ENCODE results near the gene CDK16.
"Not testable (repeated sequence)": the region's sequence is repeated elsewhere in the genome, so short reads cannot be mapped to it uniquely, and the experiment has no call there.

Gene CDK16

DNA sequence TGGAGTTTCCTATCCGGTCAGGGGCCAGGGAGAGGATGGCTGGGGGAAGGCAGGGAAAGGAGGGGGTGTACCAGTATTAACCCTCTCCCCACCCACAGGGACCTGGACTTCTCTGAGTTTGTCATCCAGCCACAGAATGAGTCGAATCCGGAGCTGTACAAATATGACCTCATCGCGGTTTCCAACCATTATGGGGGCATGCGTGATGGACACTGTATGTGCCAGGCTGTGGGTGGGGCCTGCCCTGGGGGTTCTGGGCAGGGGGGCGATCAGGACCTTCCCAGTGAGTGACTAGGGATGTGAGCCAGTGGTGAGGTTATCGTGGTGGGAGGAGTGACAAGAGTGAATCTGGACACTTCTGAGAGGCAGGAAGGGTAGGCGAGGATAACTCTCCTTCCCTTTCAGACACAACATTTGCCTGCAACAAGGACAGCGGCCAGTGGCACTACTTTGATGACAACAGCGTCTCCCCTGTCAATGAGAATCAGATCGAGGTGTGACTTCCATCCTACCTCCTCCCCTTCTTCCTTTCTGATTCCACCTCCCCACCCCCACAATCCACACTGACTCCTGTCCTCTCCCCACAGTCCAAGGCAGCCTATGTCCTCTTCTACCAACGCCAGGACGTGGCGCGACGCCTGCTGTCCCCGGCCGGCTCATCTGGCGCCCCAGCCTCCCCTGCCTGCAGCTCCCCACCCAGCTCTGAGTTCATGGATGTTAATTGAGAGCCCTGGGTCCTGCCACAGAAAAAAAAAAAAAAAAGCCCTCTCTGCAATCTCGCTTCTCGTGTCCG is 28.9 kb downstream of the CDK16 start:
- H3K4me3 ChIP-seq (ENCODE audit: low read length), result no peak overlapping the region
- TF ChIP-seq, protein P1, sequence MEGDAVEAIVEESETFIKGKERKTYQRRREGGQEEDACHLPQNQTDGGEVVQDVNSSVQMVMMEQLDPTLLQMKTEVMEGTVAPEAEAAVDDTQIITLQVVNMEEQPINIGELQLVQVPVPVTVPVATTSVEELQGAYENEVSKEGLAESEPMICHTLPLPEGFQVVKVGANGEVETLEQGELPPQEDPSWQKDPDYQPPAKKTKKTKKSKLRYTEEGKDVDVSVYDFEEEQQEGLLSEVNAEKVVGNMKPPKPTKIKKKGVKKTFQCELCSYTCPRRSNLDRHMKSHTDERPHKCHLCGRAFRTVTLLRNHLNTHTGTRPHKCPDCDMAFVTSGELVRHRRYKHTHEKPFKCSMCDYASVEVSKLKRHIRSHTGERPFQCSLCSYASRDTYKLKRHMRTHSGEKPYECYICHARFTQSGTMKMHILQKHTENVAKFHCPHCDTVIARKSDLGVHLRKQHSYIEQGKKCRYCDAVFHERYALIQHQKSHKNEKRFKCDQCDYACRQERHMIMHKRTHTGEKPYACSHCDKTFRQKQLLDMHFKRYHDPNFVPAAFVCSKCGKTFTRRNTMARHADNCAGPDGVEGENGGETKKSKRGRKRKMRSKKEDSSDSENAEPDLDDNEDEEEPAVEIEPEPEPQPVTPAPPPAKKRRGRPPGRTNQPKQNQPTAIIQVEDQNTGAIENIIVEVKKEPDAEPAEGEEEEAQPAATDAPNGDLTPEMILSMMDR (IDR thresholded peaks at IDR 0.05; ENCODE audit: insufficient read depth, low read depth, low read length, missing control alignments), result no peak
- no peak for DNase-seq (ENCODE audit: low read depth)

DNA sequence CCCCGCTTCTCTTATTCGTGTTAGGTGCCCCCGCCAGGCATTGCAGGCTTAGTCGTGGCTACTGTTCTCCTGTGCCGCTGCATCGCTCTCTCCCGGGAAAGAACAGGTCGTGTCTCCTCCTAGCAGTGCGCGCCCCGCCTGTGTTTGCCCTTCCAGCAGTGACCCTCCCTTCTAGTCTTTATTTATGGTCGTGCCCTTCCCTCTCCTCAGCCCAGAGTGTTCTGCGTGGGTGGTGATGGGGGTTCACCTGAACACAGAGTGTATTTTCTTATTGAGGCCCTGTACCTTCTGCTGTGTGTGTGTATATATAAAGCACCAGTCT is 29.5 kb downstream of the CDK16 start:
- no peak overlapping the region for H3K4me3 ChIP-seq (ENCODE audit: low read length)
- no peak for DNase-seq (ENCODE audit: low read depth)
- TF ChIP-seq, protein P1 (IDR thresholded peaks at IDR 0.05; ENCODE audit: insufficient read depth, low read depth, low read length, missing control alignments), result no peak

DNA sequence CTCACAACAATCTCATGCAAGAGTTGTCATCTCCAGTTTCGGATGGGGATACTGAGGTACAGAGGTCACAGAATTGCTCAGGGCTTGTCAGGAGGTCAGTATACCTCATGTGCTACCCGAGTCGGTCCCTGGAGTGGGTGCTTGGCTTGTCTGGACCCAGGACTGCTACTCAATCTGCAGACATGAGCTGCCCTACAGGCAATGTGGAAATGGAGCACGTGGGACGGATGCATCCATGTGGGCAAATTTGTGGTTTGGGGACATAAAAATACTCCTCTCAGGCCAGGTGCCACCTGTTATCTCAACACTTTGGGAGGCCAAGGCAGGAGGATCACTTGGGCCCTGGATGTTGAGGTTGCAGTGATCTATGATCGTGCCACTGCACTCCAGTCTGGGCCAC is 30.1 kb downstream of the CDK16 start:
- DNase-seq (ENCODE audit: low read depth), result no peak
- no peak overlapping the region for H3K4me3 ChIP-seq (ENCODE audit: low read length)
- TF ChIP-seq, protein P1 (IDR thresholded peaks at IDR 0.05; ENCODE audit: insufficient read depth, low read depth, low read length, missing control alignments), result no peak

DNA sequence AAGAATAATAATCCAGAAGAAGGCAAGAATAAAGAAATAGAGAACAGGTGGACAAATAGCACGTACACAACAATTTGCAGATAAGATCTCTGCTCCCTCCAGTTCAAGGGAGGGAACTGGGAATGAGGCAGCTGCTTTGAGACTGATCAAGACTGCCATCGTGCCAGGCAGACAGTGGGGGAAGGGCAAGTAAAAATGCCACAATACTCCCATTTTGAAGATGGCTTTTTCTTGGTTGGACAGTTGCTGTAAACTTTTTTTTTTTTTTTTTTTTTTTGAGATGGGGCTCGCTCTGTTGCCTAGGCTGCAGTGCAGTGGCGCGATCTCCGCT is 31.5 kb downstream of the CDK16 start:
- TF ChIP-seq, protein P1 (IDR thresholded peaks at IDR 0.05; ENCODE audit: insufficient read depth, low read depth, low read length, missing control alignments), result no peak
- H3K4me3 ChIP-seq (ENCODE audit: low read length), result no peak overlapping the region
- no peak for DNase-seq (ENCODE audit: low read depth)

DNA sequence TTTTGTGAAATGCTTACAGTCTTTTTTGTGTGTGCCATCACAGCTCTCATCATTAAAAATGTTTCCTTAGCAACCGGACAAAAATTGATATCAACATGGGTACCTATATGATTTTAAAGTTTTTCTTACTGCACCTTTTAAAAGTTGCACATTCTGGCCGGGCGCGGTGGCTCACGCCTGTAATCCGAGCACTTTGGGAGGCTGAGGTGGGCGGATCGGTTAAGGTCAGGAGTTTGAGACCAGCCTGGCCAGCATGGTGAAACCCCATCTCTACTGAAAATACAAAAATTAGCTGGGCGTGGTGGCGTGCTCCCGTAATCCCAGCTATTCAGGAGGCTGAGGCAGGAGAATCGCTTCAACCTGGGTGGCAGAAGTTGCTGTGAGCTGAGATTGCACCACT is 39.1 kb downstream of the CDK16 start:
- DNase-seq (ENCODE audit: low read depth); H3K4me3 ChIP-seq (ENCODE audit: low read length): not testable (repeated sequence)

DNA sequence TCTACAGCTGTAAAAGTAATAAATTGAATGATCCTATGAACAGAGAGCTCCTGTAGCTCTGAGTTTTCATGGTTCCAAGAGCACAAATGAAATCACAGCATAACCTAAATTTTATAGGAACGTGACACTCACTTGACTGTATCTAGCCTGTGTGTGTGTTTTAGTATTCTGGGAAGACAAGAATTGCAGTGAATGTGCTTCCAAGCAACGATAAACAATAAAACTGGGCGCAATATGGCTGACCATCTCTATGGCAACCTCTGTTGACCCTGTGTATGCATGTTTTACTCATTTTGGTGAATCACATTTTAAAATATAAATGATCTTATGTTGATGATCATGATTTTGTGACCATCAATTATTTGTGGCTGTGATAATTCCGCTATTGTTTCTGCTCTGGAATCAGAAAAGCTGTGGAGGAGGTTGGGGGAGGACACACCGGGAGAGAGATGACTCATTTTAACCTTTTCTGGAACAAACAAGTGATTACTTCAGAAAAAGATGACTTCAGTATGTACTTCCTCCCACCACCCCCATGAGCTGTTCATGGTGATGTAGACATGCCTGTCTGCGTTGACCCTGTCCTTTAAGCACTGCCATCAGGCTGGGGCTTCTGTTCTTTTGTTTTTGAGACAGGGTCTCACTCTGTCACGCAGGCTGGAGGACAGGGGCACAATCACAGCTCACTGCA is 46.1 kb downstream of the CDK16 start:
- peak; percentile 61 for DNase-seq (ENCODE audit: low read depth)
- no peak overlapping the region for H3K4me3 ChIP-seq (ENCODE audit: low read length)
- TF ChIP-seq, protein P1 (IDR thresholded peaks at IDR 0.05; ENCODE audit: insufficient read depth, low read depth, low read length, missing control alignments), result no peak

DNA sequence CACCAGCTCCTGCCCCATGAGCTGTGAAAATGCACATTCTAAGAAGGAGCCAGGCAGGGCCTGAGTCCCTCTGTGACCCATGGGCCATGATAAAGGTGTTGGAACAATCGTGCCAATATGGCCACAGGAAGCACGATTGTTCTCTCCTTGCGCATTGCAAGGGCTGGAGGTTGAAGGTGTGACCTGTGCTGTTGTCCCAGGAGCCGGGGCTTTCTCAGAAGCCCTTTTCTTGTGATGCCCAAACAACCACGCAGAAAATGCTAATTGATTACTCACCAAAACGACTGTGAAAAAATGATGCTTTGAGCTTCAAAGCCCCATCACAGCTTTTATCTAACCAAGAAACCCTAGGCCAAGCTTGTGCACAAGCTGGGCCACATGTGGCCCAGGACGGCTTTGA is 48.2 kb downstream of the CDK16 start:
- DNase-seq (ENCODE audit: low read depth), result no peak
- H3K4me3 ChIP-seq (ENCODE audit: low read length), result no peak overlapping the region
- TF ChIP-seq, protein P1 (IDR thresholded peaks at IDR 0.05; ENCODE audit: insufficient read depth, low read depth, low read length, missing control alignments), result no peak
